GM23338 (cell line): ENCODE results near the gene TBX18. TPM values are rescaled to one million over a fixed set of nuclear protein-coding genes. Genes with fewer than 3 reads are reported as not detected.

Experiments used
- ATAC-seq: fragments of 200-7000 bp; cut with Tn5 transposase; 3 replicates; pipeline ENCODE4 v1.9.1; 2020
- DNase-seq: peaks from one replicate; pipeline ENCODE4 v3.0.0-alpha.2; 2015; ENCODE audit warnings: low spot score
- H2AFZ ChIP-seq: fragments of 200-600 bp; sonication (generic); 2 replicates; pipeline ENCODE4 v1.8.0; 2016; ENCODE audit warnings: antibody characterized with exemption, mild to moderate bottlenecking, moderate library complexity
- H3F3A ChIP-seq: fragments of 200-600 bp; sonication (generic); replicated peaks from 2 replicates; pipeline ENCODE4 v1.8.0; 2017; ENCODE audit warnings: antibody characterized with exemption, mixed run types, low read depth
- H3K27ac ChIP-seq: fragments of 200-600 bp; sonication (generic); 2 replicates; pipeline ENCODE4 v1.6.1; 2016; ENCODE audit warnings: low read depth
- H3K27me3 ChIP-seq: fragments of 200-600 bp; sonication (generic); 2 replicates; pipeline ENCODE4 v1.8.0; 2016; ENCODE audit warnings: mild to moderate bottlenecking, mixed run types, moderate library complexity; ENCODE audit not compliant: insufficient read depth
- H3K36me3 ChIP-seq: fragments of 200-600 bp; sonication (generic); 2 replicates; pipeline ENCODE4 v1.8.0; 2016; ENCODE audit warnings: mild to moderate bottlenecking; ENCODE audit not compliant: insufficient read depth
- H3K4me1 ChIP-seq: fragments of 200-600 bp; sonication (generic); 2 replicates; pipeline ENCODE4 v1.8.0; 2016; ENCODE audit warnings: mild to moderate bottlenecking, moderate library complexity; ENCODE audit not compliant: insufficient read depth
- H3K4me2 ChIP-seq: fragments of 200-600 bp; sonication (generic); 2 replicates; pipeline ENCODE4 v1.7.1; 2017; ENCODE audit warnings: mixed run types
- H3K4me3 ChIP-seq: fragments of 200-600 bp; sonication (generic); 2 replicates; pipeline ENCODE4 v1.6.1; 2016; ENCODE audit warnings: mixed run types
- H3K79me2 ChIP-seq: fragments of 200-600 bp; sonication (generic); replicated peaks from 2 replicates; pipeline ENCODE4 v1.8.0; 2017; ENCODE audit warnings: mild to moderate bottlenecking; ENCODE audit not compliant: insufficient read depth
- H3K9me2 ChIP-seq: fragments of 200-600 bp; sonication (generic); 2 replicates; pipeline ENCODE4 v1.8.0; 2017; ENCODE audit not compliant: insufficient read depth
- H4K20me1 ChIP-seq: fragments of 200-600 bp; sonication (generic); replicated peaks from 2 replicates; pipeline ENCODE4 v1.8.0; 2017; ENCODE audit warnings: mild to moderate bottlenecking; ENCODE audit not compliant: insufficient read depth
- H3K27ac Mint-ChIP-seq: 2 replicates; pipeline ENCODE4 v1.8.0; 2020; ENCODE audit warnings: inconsistent platforms, mild to moderate bottlenecking, moderate library complexity, mixed read lengths
- H3K27me3 Mint-ChIP-seq: 3 replicates; pipeline ENCODE4 v1.8.0; 2022; ENCODE audit warnings: low read depth, mild to moderate bottlenecking, moderate library complexity, mixed read lengths, inconsistent platforms; ENCODE audit not compliant: insufficient read depth, poor library complexity
- H3K36me3 Mint-ChIP-seq: 3 replicates; pipeline ENCODE4 v1.8.0; 2021; ENCODE audit warnings: low read depth, mild to moderate bottlenecking, inconsistent platforms, moderate library complexity, mixed read lengths
- H3K4me1 Mint-ChIP-seq: 3 replicates; pipeline ENCODE4 v1.8.0; 2020; ENCODE audit warnings: mild to moderate bottlenecking, inconsistent platforms, mixed read lengths
- H3K4me3 Mint-ChIP-seq: 3 replicates; pipeline ENCODE4 v1.8.0; 2021; ENCODE audit warnings: moderate library complexity, mild to moderate bottlenecking, inconsistent platforms, mixed read lengths
- H3K9me3 Mint-ChIP-seq: 3 replicates; pipeline ENCODE4 v1.8.0; 2020; ENCODE audit warnings: moderate library complexity, mild to moderate bottlenecking, inconsistent platforms, mixed read lengths
- EZH2 ChIP-seq: fragments of 200-600 bp; sonication (generic); IDR thresholded peaks from one replicate; pipeline ENCODE4 v1.8.0; 2017; ENCODE audit warnings: antibody characterized with exemption, mild to moderate bottlenecking, low read depth; ENCODE audit not compliant: unreplicated experiment
- JUNB ChIP-seq: IDR thresholded peaks from one replicate; pipeline ENCODE4 v1.6.1; 2016; ENCODE audit warnings: antibody characterized with exemption; ENCODE audit not compliant: unreplicated experiment
- NANOG ChIP-seq: IDR thresholded peaks from 2 replicates; pipeline ENCODE4 v1.6.1; 2016; ENCODE audit warnings: antibody characterized with exemption, borderline replicate concordance
- POLR2AphosphoS5 ChIP-seq: IDR thresholded peaks from 2 replicates; pipeline ENCODE4 v1.6.1; 2016; ENCODE audit warnings: antibody characterized with exemption, low read depth
- STAT1 ChIP-seq: IDR thresholded peaks from one replicate; pipeline ENCODE4 v1.6.1; 2016; ENCODE audit warnings: antibody characterized with exemption; ENCODE audit not compliant: unreplicated experiment
- polyA plus RNA-seq: library from polyadenylated mRNA; unstranded; fragments of >200 nt; fragmentation: Nextera tagmentation; extraction: Ambion mirVana; gene quantifications from 2 replicates; pipeline ENCODE4 v1.2.1, GENCODE V29; 2016
- total RNA-seq: library from RNA; depleted of rRNA; stranded (reverse); fragments of >200 nt; shearing (Covaris generic); gene quantifications from 2 replicates; pipeline ENCODE4 v1.2.3, GENCODE V29; 2014
- TF ChIP-seq, protein P1 (sequence below): fragments of 250-450 bp; sonication (Bioruptor Pico); IDR thresholded peaks from 2 replicates; pipeline ENCODE4 v1.5.0; 2020; ENCODE audit warnings: mild to moderate bottlenecking, moderate library complexity
- TF ChIP-seq, protein P2 (sequence below), 2 experiments: fragments of 200-600 bp in 1 of 2; sonication (generic) in 1 of 2; conservative IDR thresholded peaks; 2 replicates each; pipeline versions ENCODE4 v1.5.1 to v1.6.1; 2016 to 2017; ENCODE audit warnings: antibody characterized with exemption in 2 of 2, low read depth in 2 of 2, mild to moderate bottlenecking in 2 of 2, moderate library complexity in 1 of 2

The TBX18 gene
- total and polyA plus RNA-seq, 2 experiments from 2014 or later, result 0.03 TPM; not detected in 1

DNA sequence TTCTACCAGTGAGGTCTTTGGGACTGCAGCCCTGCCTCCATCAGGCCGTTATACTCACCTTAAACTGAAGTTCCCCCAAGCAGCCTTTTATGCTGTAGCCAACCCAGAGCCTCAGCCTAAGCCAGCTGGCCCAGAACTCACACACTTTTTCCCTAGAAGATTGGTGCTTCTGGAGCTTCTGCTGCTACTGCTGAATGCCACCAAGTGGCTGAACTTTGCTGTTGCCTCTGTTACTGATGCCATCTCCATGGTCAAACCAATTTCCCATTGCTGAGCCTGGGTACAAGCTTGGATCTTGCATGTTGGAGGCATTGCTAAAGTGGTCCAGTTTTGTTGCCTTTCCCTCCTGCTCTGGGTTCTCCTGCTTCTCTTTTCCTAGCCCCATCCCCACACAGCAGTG lies 15.0 kb upstream of the TBX18 start (continued):
- TF ChIP-seq, protein P1, sequence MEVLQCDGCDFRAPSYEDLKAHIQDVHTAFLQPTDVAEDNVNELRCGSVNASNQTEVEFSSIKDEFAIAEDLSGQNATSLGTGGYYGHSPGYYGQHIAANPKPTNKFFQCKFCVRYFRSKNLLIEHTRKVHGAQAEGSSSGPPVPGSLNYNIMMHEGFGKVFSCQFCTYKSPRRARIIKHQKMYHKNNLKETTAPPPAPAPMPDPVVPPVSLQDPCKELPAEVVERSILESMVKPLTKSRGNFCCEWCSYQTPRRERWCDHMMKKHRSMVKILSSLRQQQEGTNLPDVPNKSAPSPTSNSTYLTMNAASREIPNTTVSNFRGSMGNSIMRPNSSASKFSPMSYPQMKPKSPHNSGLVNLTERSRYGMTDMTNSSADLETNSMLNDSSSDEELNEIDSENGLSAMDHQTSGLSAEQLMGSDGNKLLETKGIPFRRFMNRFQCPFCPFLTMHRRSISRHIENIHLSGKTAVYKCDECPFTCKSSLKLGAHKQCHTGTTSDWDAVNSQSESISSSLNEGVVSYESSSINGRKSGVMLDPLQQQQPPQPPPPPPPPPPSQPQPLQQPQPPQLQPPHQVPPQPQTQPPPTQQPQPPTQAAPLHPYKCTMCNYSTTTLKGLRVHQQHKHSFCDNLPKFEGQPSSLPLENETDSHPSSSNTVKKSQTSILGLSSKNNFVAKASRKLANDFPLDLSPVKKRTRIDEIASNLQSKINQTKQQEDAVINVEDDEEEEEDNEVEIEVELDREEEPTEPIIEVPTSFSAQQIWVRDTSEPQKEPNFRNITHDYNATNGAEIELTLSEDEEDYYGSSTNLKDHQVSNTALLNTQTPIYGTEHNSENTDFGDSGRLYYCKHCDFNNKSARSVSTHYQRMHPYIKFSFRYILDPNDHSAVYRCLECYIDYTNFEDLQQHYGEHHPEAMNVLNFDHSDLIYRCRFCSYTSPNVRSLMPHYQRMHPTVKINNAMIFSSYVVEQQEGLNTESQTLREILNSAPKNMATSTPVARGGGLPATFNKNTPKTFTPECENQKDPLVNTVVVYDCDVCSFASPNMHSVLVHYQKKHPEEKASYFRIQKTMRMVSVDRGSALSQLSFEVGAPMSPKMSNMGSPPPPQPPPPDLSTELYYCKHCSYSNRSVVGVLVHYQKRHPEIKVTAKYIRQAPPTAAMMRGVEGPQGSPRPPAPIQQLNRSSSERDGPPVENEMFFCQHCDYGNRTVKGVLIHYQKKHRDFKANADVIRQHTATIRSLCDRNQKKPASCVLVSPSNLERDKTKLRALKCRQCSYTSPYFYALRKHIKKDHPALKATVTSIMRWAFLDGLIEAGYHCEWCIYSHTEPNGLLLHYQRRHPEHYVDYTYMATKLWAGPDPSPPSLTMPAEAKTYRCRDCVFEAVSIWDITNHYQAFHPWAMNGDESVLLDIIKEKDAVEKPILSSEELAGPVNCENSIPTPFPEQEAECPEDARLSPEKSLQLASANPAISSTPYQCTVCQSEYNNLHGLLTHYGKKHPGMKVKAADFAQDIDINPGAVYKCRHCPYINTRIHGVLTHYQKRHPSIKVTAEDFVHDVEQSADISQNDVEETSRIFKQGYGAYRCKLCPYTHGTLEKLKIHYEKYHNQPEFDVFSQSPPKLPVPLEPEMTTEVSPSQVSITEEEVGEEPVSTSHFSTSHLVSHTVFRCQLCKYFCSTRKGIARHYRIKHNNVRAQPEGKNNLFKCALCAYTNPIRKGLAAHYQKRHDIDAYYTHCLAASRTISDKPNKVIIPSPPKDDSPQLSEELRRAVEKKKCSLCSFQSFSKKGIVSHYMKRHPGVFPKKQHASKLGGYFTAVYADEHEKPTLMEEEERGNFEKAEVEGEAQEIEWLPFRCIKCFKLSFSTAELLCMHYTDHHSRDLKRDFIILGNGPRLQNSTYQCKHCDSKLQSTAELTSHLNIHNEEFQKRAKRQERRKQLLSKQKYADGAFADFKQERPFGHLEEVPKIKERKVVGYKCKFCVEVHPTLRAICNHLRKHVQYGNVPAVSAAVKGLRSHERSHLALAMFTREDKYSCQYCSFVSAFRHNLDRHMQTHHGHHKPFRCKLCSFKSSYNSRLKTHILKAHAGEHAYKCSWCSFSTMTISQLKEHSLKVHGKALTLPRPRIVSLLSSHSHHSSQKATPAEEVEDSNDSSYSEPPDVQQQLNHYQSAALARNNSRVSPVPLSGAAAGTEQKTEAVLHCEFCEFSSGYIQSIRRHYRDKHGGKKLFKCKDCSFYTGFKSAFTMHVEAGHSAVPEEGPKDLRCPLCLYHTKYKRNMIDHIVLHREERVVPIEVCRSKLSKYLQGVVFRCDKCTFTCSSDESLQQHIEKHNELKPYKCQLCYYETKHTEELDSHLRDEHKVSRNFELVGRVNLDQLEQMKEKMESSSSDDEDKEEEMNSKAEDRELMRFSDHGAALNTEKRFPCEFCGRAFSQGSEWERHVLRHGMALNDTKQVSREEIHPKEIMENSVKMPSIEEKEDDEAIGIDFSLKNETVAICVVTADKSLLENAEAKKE (CRISPR knock-in tag), result no peak
- TF ChIP-seq EZH2 (no peak), JUNB (no peak)
- TF ChIP-seq, protein P2, sequence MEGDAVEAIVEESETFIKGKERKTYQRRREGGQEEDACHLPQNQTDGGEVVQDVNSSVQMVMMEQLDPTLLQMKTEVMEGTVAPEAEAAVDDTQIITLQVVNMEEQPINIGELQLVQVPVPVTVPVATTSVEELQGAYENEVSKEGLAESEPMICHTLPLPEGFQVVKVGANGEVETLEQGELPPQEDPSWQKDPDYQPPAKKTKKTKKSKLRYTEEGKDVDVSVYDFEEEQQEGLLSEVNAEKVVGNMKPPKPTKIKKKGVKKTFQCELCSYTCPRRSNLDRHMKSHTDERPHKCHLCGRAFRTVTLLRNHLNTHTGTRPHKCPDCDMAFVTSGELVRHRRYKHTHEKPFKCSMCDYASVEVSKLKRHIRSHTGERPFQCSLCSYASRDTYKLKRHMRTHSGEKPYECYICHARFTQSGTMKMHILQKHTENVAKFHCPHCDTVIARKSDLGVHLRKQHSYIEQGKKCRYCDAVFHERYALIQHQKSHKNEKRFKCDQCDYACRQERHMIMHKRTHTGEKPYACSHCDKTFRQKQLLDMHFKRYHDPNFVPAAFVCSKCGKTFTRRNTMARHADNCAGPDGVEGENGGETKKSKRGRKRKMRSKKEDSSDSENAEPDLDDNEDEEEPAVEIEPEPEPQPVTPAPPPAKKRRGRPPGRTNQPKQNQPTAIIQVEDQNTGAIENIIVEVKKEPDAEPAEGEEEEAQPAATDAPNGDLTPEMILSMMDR (conservative IDR thresholded peaks at IDR 0.05; ENCODE audit: low read depth in 2 of 2), result peak in 1 of 2 experiments; percentile 39; a peak in 2 of 4 replicates

DNA sequence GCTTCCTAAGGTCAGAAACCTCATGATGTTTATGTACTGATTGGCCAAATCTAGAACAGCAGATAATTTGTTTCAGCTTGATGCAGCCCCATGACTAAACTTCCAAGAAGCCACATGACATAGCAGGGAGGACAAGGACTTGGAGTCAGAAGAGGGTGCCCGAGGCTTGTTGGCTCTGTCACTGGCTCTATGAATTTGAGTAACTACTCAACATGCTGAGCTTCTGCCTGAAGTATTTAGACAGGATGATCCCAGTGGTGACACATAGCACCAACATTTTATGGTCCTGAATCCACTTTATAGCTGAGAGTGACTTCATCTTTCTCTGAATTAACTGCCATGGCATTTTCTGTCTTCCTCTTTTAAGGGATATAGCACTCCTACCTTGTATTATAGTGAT lies 13.5 kb upstream of the TBX18 start:
- Histone ChIP-seq H3K4me1 (peaks cover under 1% of the 10 kb centered on the region; the same call in 1 of the 2 replicates), H3K79me2 (no peaks in the 10 kb centered on the region), H3F3A (no peaks in the 10 kb centered on the region), H3K36me3 (no peaks in the 10 kb centered on the region), H3K4me2 (no peak overlapping the region), H3K27ac (no peak overlapping the region), H3K27me3 (peaks cover 59% of the 10 kb centered on the region), H2AFZ (no peak overlapping the region), H4K20me1 (no peaks in the 10 kb centered on the region; the same call in 1 of the 2 replicates), H3K4me3 (no peak overlapping the region), H3K9me2 (no peaks in the 10 kb centered on the region)
- Mint-ChIP-seq H3K27ac (no peak overlapping the region), H3K4me3 (no peak overlapping the region), H3K36me3 (no peaks in the 10 kb centered on the region), H3K4me1 (peaks cover 7% of the 10 kb centered on the region), H3K27me3 (peaks cover 39% of the 10 kb centered on the region), H3K9me3 (peaks cover 2% of the 10 kb centered on the region; the same call in 2 of the 3 replicates)
- DNase-seq (no peak), ATAC-seq (no peak)
- TF ChIP-seq STAT1, result no peak
- TF ChIP-seq, protein P1 (CRISPR knock-in tag), result no peak
- no peak for TF ChIP-seq POLR2AphosphoS5
- no peak for TF ChIP-seq NANOG
